ENCODE measurements around the gene TRERF1. TPM values are rescaled to one million over a fixed set of nuclear protein-coding genes. Genes with fewer than 3 reads are reported as not detected.
"Not testable (repeated sequence)": the region's sequence is repeated elsewhere in the genome, so short reads cannot be mapped to it uniquely, and the experiment has no call there.

TRERF1 gene
- polyA plus RNA-seq, 1 donor: 5.1 TPM

- H3K4me3 ChIP-seq (ENCODE audit: low read length); DNase-seq; H3K9me3 ChIP-seq (ENCODE audit: control insufficient read depth, low read depth, low read length): not testable (repeated sequence)
Measured at GRCh38 chr6:42466470-42466869, 14.7 kb upstream of the TRERF1 start.

GRCh38 chr6:42462474-42462972 lies 10.8 kb upstream of the TRERF1 start:
- WGBS (ENCODE audit: insufficient coverage, low lambda C conversion rate): 100% methylated on average over 5 of the region's 6 CpGs

More at GRCh38 chr6:42466470-42466869, 14.7 kb upstream of the TRERF1 start:
- not testable (repeated sequence) for H3K27ac ChIP-seq (ENCODE audit: low read length); H3K4me1 ChIP-seq (ENCODE audit: control insufficient read depth, insufficient read depth, low read length); H3K27me3 ChIP-seq (ENCODE audit: control insufficient read depth, insufficient read depth, low read length); H3K36me3 ChIP-seq (ENCODE audit: control insufficient read depth, insufficient read depth, low read length)
- no CpG with 5 or more reads among the region's 28 CpGs for WGBS (ENCODE audit: insufficient coverage, low lambda C conversion rate)

GRCh38 chr6:42460883-42461282 lies 9.2 kb upstream of the TRERF1 start:
- Histone ChIP-seq H3K4me3 (ENCODE audit: low read length) (no peak overlapping the region), H3K9me3 (ENCODE audit: control insufficient read depth, low read depth, low read length) (no peaks in the 10 kb centered on the region), H3K36me3 (ENCODE audit: control insufficient read depth, insufficient read depth, low read length) (no peaks in the 10 kb centered on the region), H3K27me3 (ENCODE audit: control insufficient read depth, insufficient read depth, low read length) (no peaks in the 10 kb centered on the region), H3K4me1 (ENCODE audit: control insufficient read depth, insufficient read depth, low read length) (no peaks in the 10 kb centered on the region), H3K27ac (ENCODE audit: low read length) (no peak overlapping the region)
- 88% methylated on average over 1 of the region's 1 CpG for WGBS (ENCODE audit: insufficient coverage, low lambda C conversion rate)
- no peak for DNase-seq

More at GRCh38 chr6:42462474-42462972, 10.8 kb upstream of the TRERF1 start:
- Histone ChIP-seq H3K4me1 (ENCODE audit: control insufficient read depth, insufficient read depth, low read length) (no peaks in the 10 kb centered on the region), H3K36me3 (ENCODE audit: control insufficient read depth, insufficient read depth, low read length) (no peaks in the 10 kb centered on the region), H3K9me3 (ENCODE audit: control insufficient read depth, low read depth, low read length) (no peaks in the 10 kb centered on the region), H3K4me3 (ENCODE audit: low read length) (no peak overlapping the region), H3K27me3 (ENCODE audit: control insufficient read depth, insufficient read depth, low read length) (no peaks in the 10 kb centered on the region), H3K27ac (ENCODE audit: low read length) (no peak overlapping the region)
- no peak for DNase-seq

- WGBS (ENCODE audit: insufficient coverage, low lambda C conversion rate): no CpG with 5 or more reads among the region's 5 CpGs
- no peak for DNase-seq
- H3K9me3 ChIP-seq (ENCODE audit: control insufficient read depth, low read depth, low read length): no peaks in the 10 kb centered on the region
Measured at GRCh38 chr6:42459888-42460287, 8.2 kb upstream of the TRERF1 start.

GRCh38 chr6:42454428-42454791 lies 2.7 kb upstream of the TRERF1 start:
- Histone ChIP-seq H3K27ac (ENCODE audit: low read length) (no peak overlapping the region), H3K4me1 (ENCODE audit: control insufficient read depth, insufficient read depth, low read length) (peaks cover 13% of the 10 kb centered on the region), H3K4me3 (ENCODE audit: low read length) (peak overlapping the region; percentile 66), H3K27me3 (ENCODE audit: control insufficient read depth, insufficient read depth, low read length) (no peaks in the 10 kb centered on the region), H3K9me3 (ENCODE audit: control insufficient read depth, low read depth, low read length) (no peaks in the 10 kb centered on the region), H3K36me3 (ENCODE audit: control insufficient read depth, insufficient read depth, low read length) (no peaks in the 10 kb centered on the region)
- DNase-seq: peak; percentile 32 to 77
- no CpG with 5 or more reads among the region's 11 CpGs for WGBS (ENCODE audit: insufficient coverage, low lambda C conversion rate)

More at GRCh38 chr6:42459888-42460287, 8.2 kb upstream of the TRERF1 start:
- Histone ChIP-seq H3K4me1 (ENCODE audit: control insufficient read depth, insufficient read depth, low read length) (no peaks in the 10 kb centered on the region), H3K36me3 (ENCODE audit: control insufficient read depth, insufficient read depth, low read length) (no peaks in the 10 kb centered on the region), H3K27ac (ENCODE audit: low read length) (no peak overlapping the region), H3K27me3 (ENCODE audit: control insufficient read depth, insufficient read depth, low read length) (no peaks in the 10 kb centered on the region), H3K4me3 (ENCODE audit: low read length) (no peak overlapping the region)

GRCh38 chr6:42453654-42454427 lies 2.1 kb upstream of the TRERF1 start:
- peaks cover 13% of the 10 kb centered on the region for H3K4me1 ChIP-seq (ENCODE audit: control insufficient read depth, insufficient read depth, low read length)
- H3K27me3 ChIP-seq (ENCODE audit: control insufficient read depth, insufficient read depth, low read length): no peaks in the 10 kb centered on the region
- 7% methylated on average over 3 of the region's 32 CpGs for WGBS (ENCODE audit: insufficient coverage, low lambda C conversion rate)
- peak overlapping the region; percentile 76 for H3K27ac ChIP-seq (ENCODE audit: low read length)
- no peaks in the 10 kb centered on the region for H3K9me3 ChIP-seq (ENCODE audit: control insufficient read depth, low read depth, low read length)
- peak; percentile 33 to 76 for DNase-seq
- no peaks in the 10 kb centered on the region for H3K36me3 ChIP-seq (ENCODE audit: control insufficient read depth, insufficient read depth, low read length)
- H3K4me3 ChIP-seq (ENCODE audit: low read length): peak overlapping the region; percentile 66

- WGBS (ENCODE audit: insufficient coverage, low lambda C conversion rate): no CpG with 5 or more reads among the region's 57 CpGs
- Histone ChIP-seq H3K4me3 (ENCODE audit: low read length) (peak overlapping the region; percentile 66), H3K9me3 (ENCODE audit: control insufficient read depth, low read depth, low read length) (no peaks in the 10 kb centered on the region), H3K27me3 (ENCODE audit: control insufficient read depth, insufficient read depth, low read length) (no peaks in the 10 kb centered on the region), H3K27ac (ENCODE audit: low read length) (peak overlapping the region; percentile 76), H3K4me1 (ENCODE audit: control insufficient read depth, insufficient read depth, low read length) (peaks cover 13% of the 10 kb centered on the region), H3K36me3 (ENCODE audit: control insufficient read depth, insufficient read depth, low read length) (no peaks in the 10 kb centered on the region)
- peak; percentile 82 to 89 for DNase-seq
Measured at GRCh38 chr6:42453031-42453653, 1.4 kb upstream of the TRERF1 start.

- no CpG with 5 or more reads among the region's 78 CpGs for WGBS (ENCODE audit: insufficient coverage, low lambda C conversion rate)
- Histone ChIP-seq H3K4me3 (ENCODE audit: low read length) (peak overlapping the region; percentile 66), H3K36me3 (ENCODE audit: control insufficient read depth, insufficient read depth, low read length) (no peaks in the 10 kb centered on the region), H3K27ac (ENCODE audit: low read length) (peak overlapping the region; percentile 67), H3K4me1 (ENCODE audit: control insufficient read depth, insufficient read depth, low read length) (peaks cover 13% of the 10 kb centered on the region), H3K9me3 (ENCODE audit: control insufficient read depth, low read depth, low read length) (no peaks in the 10 kb centered on the region), H3K27me3 (ENCODE audit: control insufficient read depth, insufficient read depth, low read length) (no peaks in the 10 kb centered on the region)
- peak; percentile 48 to 85 for DNase-seq
Measured at GRCh38 chr6:42452171-42453030, 675 bp upstream of the TRERF1 start.

GRCh38 chr6:42450477-42451332 lies 1.0 kb downstream of the TRERF1 start:
- Histone ChIP-seq H3K4me1 (ENCODE audit: control insufficient read depth, insufficient read depth, low read length) (peaks cover 13% of the 10 kb centered on the region), H3K27ac (ENCODE audit: low read length) (peak overlapping the region; percentile 25), H3K27me3 (ENCODE audit: control insufficient read depth, insufficient read depth, low read length) (no peaks in the 10 kb centered on the region), H3K9me3 (ENCODE audit: control insufficient read depth, low read depth, low read length) (no peaks in the 10 kb centered on the region), H3K4me3 (ENCODE audit: low read length) (peak overlapping the region; percentile 66), H3K36me3 (ENCODE audit: control insufficient read depth, insufficient read depth, low read length) (no peaks in the 10 kb centered on the region)
- no CpG with 5 or more reads among the region's 22 CpGs for WGBS (ENCODE audit: insufficient coverage, low lambda C conversion rate)
- no peak for DNase-seq

Measured in large intestine (tissue), 3 donors.